ENCODE data around the gene OTOS.

Gene OTOS

DNA sequence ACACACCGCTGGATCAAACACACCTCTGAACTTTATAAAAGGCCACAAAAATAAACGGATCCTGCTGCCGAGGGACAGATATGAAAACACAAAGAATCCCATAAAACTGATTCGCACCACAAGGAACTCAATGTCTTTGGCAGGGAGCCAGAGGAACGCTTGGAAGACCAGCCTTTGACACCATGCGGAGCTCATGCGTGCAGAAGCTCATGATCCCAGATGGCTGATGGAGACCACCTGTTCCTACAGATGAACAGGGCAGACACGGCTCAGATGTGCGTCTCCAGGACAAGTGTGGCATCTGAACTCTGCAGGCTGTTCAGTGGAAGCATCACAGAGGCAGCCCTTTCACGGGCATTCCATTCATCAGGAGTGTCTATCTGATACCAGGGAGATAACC, 29.2 kb downstream of the OTOS start:
- H3K9me3 ChIP-seq (ENCODE audit: control insufficient read depth in 2 of 2, low read length in 2 of 2) = peaks cover 3% of the 10 kb centered on the region in 2 donors
- H3K27me3 ChIP-seq (ENCODE audit: control insufficient read depth in 1 of 2, insufficient read depth in 2 of 2, low read length in 2 of 2) = peaks cover 0 to 12% of the 10 kb centered on the region in 2 donors
- no peak overlapping the region for H3K9ac ChIP-seq (ENCODE audit: low read length in 2 of 2)
- no peaks in the 10 kb centered on the region for H3K36me3 ChIP-seq (ENCODE audit: control insufficient read depth in 2 of 2, insufficient read depth in 2 of 2, low read length in 2 of 2)
- no peaks in the 10 kb centered on the region for H3K4me1 ChIP-seq (ENCODE audit: control insufficient read depth, insufficient read depth, low read length)
- no peak overlapping the region for H3K27ac ChIP-seq (ENCODE audit: low read length)
- H3K4me3 ChIP-seq (ENCODE audit: low read length in 2 of 2) = no peak overlapping the region

- no peak overlapping the region for H3K4me3 ChIP-seq (ENCODE audit: low read length in 2 of 2)
- peaks cover 0 to 14% of the 10 kb centered on the region in 2 donors for H3K27me3 ChIP-seq (ENCODE audit: control insufficient read depth in 1 of 2, insufficient read depth in 2 of 2, low read length in 2 of 2)
- no peak overlapping the region for H3K9ac ChIP-seq (ENCODE audit: low read length in 2 of 2)
- no peak overlapping the region for H3K27ac ChIP-seq (ENCODE audit: low read length)
- no peaks in the 10 kb centered on the region for H3K36me3 ChIP-seq (ENCODE audit: control insufficient read depth in 2 of 2, insufficient read depth in 2 of 2, low read length in 2 of 2)
- H3K9me3 ChIP-seq (ENCODE audit: control insufficient read depth in 2 of 2, low read length in 2 of 2) = no peaks in the 10 kb centered on the region
- H3K4me1 ChIP-seq (ENCODE audit: control insufficient read depth, insufficient read depth, low read length) = no peaks in the 10 kb centered on the region
Measured at GRCh38 chr2:240109386-240109785, 31.1 kb downstream of the OTOS start.

DNA sequence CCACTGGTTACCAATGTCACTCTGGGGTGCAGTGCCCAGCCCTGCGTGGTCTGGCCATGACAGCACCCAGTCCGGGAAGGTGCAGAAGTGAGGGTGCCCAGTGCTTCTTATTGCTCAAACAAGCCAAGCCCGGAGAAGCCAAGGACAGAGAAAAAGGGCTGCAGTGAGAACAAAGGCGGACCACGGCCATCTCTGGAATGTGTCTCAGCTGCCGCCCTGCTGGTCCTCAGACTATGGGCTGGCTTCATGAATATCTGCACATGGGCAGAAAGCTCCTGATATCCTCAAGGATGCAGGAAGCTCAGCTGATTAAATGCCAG, 33.0 kb downstream of the OTOS start:
- H3K9ac ChIP-seq (ENCODE audit: low read length in 2 of 2) = no peak overlapping the region
- no peaks in the 10 kb centered on the region for H3K4me1 ChIP-seq (ENCODE audit: control insufficient read depth, insufficient read depth, low read length)
- H3K4me3 ChIP-seq (ENCODE audit: low read length in 2 of 2) = no peak overlapping the region
- H3K27ac ChIP-seq (ENCODE audit: low read length) = no peak overlapping the region
- peaks cover 0 to 12% of the 10 kb centered on the region in 2 donors for H3K27me3 ChIP-seq (ENCODE audit: control insufficient read depth in 1 of 2, insufficient read depth in 2 of 2, low read length in 2 of 2)
- no peaks in the 10 kb centered on the region for H3K9me3 ChIP-seq (ENCODE audit: control insufficient read depth in 2 of 2, low read length in 2 of 2)
- no peaks in the 10 kb centered on the region for H3K36me3 ChIP-seq (ENCODE audit: control insufficient read depth in 2 of 2, insufficient read depth in 2 of 2, low read length in 2 of 2)

DNA sequence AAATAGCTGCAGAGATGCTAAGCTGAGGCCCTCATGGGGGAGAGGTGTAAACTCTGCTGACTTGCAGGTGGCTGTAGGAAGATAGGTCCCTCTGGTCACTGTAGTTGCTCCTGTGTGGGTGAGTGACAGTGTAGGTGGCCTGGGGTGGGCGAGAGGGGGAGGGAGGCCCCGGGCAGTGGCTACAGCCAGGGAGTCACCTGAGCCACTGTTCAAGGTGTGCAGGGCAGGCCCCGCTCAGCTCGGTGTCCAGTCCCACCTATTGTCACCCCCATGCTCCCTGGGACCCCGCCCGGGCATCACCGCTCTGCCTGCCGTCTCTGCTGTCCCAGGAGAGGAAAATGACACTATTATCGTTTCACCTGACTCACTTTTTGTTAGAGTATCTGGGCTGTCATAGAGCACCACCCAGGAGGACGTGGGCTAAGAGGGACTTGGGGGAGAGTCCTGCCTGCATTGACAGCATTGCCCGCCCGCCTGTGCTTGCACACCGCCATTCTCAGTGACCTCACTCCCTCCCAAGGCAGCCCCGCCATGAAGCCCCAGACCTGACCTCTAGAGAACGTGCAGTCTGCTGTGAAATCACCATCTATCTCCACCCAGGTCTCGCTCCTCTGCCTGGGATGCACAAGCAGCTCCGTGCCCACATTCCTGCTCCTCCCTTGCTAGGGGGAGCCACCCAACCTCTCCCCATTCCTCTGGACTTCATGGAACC, 33.5 kb downstream of the OTOS start:
- no peak overlapping the region for H3K4me3 ChIP-seq (ENCODE audit: low read length in 2 of 2)
- no peaks in the 10 kb centered on the region for H3K4me1 ChIP-seq (ENCODE audit: control insufficient read depth, insufficient read depth, low read length)
- H3K36me3 ChIP-seq (ENCODE audit: control insufficient read depth in 2 of 2, insufficient read depth in 2 of 2, low read length in 2 of 2) = no peaks in the 10 kb centered on the region
- peaks cover 0 to 10% of the 10 kb centered on the region in 2 donors for H3K27me3 ChIP-seq (ENCODE audit: control insufficient read depth in 1 of 2, insufficient read depth in 2 of 2, low read length in 2 of 2)
- H3K9ac ChIP-seq (ENCODE audit: low read length in 2 of 2) = no peak overlapping the region
- no peak overlapping the region for H3K27ac ChIP-seq (ENCODE audit: low read length)
- no peaks in the 10 kb centered on the region for H3K9me3 ChIP-seq (ENCODE audit: control insufficient read depth in 2 of 2, low read length in 2 of 2)

GRCh38 chr2:240105982-240106381, 34.5 kb downstream of the OTOS start:
- peaks cover 0 to 7% of the 10 kb centered on the region in 2 donors for H3K27me3 ChIP-seq (ENCODE audit: control insufficient read depth in 1 of 2, insufficient read depth in 2 of 2, low read length in 2 of 2)
- H3K27ac ChIP-seq (ENCODE audit: low read length) = no peak overlapping the region
- H3K9ac ChIP-seq (ENCODE audit: low read length in 2 of 2) = no peak overlapping the region
- H3K4me1 ChIP-seq (ENCODE audit: control insufficient read depth, insufficient read depth, low read length) = no peaks in the 10 kb centered on the region
- no peak overlapping the region for H3K4me3 ChIP-seq (ENCODE audit: low read length in 2 of 2)
- H3K36me3 ChIP-seq (ENCODE audit: control insufficient read depth in 2 of 2, insufficient read depth in 2 of 2, low read length in 2 of 2) = no peaks in the 10 kb centered on the region
- H3K9me3 ChIP-seq (ENCODE audit: control insufficient read depth in 2 of 2, low read length in 2 of 2) = no peaks in the 10 kb centered on the region

DNA sequence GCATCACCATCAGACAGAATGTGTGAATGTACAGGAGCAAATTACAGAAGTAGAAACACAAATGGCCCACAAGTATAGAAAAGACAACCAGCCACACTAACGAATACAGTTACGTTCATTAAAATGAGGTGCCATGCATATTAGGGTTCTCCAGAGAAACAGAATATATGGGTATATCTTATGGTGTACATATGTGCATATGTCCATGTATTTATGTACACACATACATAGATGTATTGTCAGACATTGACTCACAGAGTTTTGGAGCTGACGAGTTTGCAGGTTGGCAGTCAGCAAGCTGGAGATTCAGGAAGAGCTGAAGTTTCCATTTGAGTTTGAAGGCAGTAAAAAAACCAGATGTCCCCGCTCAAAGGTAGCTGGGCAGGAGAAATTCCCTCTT, 37.3 kb downstream of the OTOS start:
- H3K4me3 ChIP-seq (ENCODE audit: low read length in 2 of 2) = no peak overlapping the region
- H3K9me3 ChIP-seq (ENCODE audit: control insufficient read depth in 2 of 2, low read length in 2 of 2) = peaks cover 0 to 3% of the 10 kb centered on the region in 2 donors
- H3K9ac ChIP-seq (ENCODE audit: low read length in 2 of 2) = no peak overlapping the region
- no peaks in the 10 kb centered on the region for H3K36me3 ChIP-seq (ENCODE audit: control insufficient read depth in 2 of 2, insufficient read depth in 2 of 2, low read length in 2 of 2)
- no peaks in the 10 kb centered on the region for H3K4me1 ChIP-seq (ENCODE audit: control insufficient read depth, insufficient read depth, low read length)
- no peak overlapping the region for H3K27ac ChIP-seq (ENCODE audit: low read length)
- peaks cover 0 to 2% of the 10 kb centered on the region in 2 donors for H3K27me3 ChIP-seq (ENCODE audit: control insufficient read depth in 1 of 2, insufficient read depth in 2 of 2, low read length in 2 of 2)

DNA sequence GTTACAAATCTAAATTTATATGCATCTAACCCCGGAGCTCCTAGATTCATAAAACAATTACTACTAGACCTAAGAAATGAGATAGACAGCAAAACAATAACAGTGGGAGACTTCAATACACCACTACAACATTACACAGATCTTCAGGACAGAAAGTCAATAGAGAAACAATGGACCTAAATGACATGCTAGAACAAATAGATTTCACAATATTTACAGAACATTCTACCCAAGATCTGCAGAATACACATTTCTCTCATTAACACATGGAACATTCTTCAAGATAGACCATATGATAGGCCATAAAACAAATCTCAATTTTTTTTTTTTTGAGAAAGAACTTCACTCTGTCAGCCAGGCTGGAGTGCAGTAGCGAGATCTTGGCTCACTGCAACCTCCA, 42.1 kb downstream of the OTOS start:
- H3K36me3 ChIP-seq (ENCODE audit: control insufficient read depth in 2 of 2, insufficient read depth in 2 of 2, low read length in 2 of 2) = no peaks in the 10 kb centered on the region
- H3K9ac ChIP-seq (ENCODE audit: low read length in 2 of 2) = no peak overlapping the region
- peaks cover 21 to 28% of the 10 kb centered on the region in 2 donors for H3K27me3 ChIP-seq (ENCODE audit: control insufficient read depth in 1 of 2, insufficient read depth in 2 of 2, low read length in 2 of 2)
- H3K27ac ChIP-seq (ENCODE audit: low read length) = no peak overlapping the region
- H3K4me1 ChIP-seq (ENCODE audit: control insufficient read depth, insufficient read depth, low read length) = no peaks in the 10 kb centered on the region
- H3K9me3 ChIP-seq (ENCODE audit: control insufficient read depth in 2 of 2, low read length in 2 of 2) = peaks cover 3 to 7% of the 10 kb centered on the region in 2 donors
- no peak overlapping the region for H3K4me3 ChIP-seq (ENCODE audit: low read length in 2 of 2)

GRCh38 chr2:240095556-240096523, 44.6 kb downstream of the OTOS start:
- no peaks in the 10 kb centered on the region for H3K36me3 ChIP-seq (ENCODE audit: control insufficient read depth in 2 of 2, insufficient read depth in 2 of 2, low read length in 2 of 2)
- H3K9ac ChIP-seq (ENCODE audit: low read length in 2 of 2) = no peak overlapping the region
- no peak overlapping the region for H3K27ac ChIP-seq (ENCODE audit: low read length)
- H3K9me3 ChIP-seq (ENCODE audit: control insufficient read depth in 2 of 2, low read length in 2 of 2) = peaks cover 3 to 12% of the 10 kb centered on the region in 2 donors
- H3K4me1 ChIP-seq (ENCODE audit: control insufficient read depth, insufficient read depth, low read length) = no peaks in the 10 kb centered on the region
- H3K27me3 ChIP-seq (ENCODE audit: control insufficient read depth in 1 of 2, insufficient read depth in 2 of 2, low read length in 2 of 2) = peaks cover 22 to 28% of the 10 kb centered on the region in 2 donors
- H3K4me3 ChIP-seq (ENCODE audit: low read length in 2 of 2) = no peak overlapping the region

GRCh38 chr2:240089306-240089705, 51.2 kb downstream of the OTOS start:
- Histone ChIP-seq H3K4me3 (ENCODE audit: low read length in 2 of 2) (no peak overlapping the region), H3K9me3 (ENCODE audit: control insufficient read depth in 2 of 2, low read length in 2 of 2) (peaks cover 0 to 13% of the 10 kb centered on the region in 2 donors), H3K36me3 (ENCODE audit: control insufficient read depth in 2 of 2, insufficient read depth in 2 of 2, low read length in 2 of 2) (no peaks in the 10 kb centered on the region), H3K27me3 (ENCODE audit: control insufficient read depth in 1 of 2, insufficient read depth in 2 of 2, low read length in 2 of 2) (peaks cover 3 to 8% of the 10 kb centered on the region in 2 donors), H3K4me1 (ENCODE audit: control insufficient read depth, insufficient read depth, low read length) (no peaks in the 10 kb centered on the region), H3K27ac (ENCODE audit: low read length) (no peak overlapping the region), H3K9ac (ENCODE audit: low read length in 2 of 2) (no peak overlapping the region)

Data from stomach smooth muscle (tissue), 2 donors.